OCI-LY3 (cell line): ENCODE results near the gene DUSP16.
"Not testable (repeated sequence)": the region's sequence is repeated elsewhere in the genome, so short reads cannot be mapped to it uniquely, and the experiment has no call there.

Experiments used
- H2AFZ ChIP-seq: fragments of 200-600, 300-600 bp; shearing (Covaris generic); 2 replicates; pipeline ENCODE4 v1.6.0; 2014; ENCODE audit warnings: antibody characterized with exemption, low read depth, low read length
- H3K27ac ChIP-seq: fragments of 200-600, 300-600 bp; sonication (generic); 2 replicates; pipeline ENCODE4 v1.5.1; 2014; ENCODE audit warnings: mild to moderate bottlenecking, low read length, moderate library complexity, mixed read lengths
- H3K27me3 ChIP-seq: fragments of 200-600, 300-600 bp; sonication (generic); 2 replicates; pipeline ENCODE4 v1.6.1; 2014; ENCODE audit warnings: low read depth, low read length, mixed read lengths
- H3K36me3 ChIP-seq: fragments of 200-600, 300-600 bp; sonication (generic); replicated peaks from 2 replicates; pipeline ENCODE3; 2014; ENCODE audit warnings: low read depth, low read length, mixed read lengths
- H3K4me1 ChIP-seq: fragments of 300-600, 200-600 bp; sonication (generic); 2 replicates; pipeline ENCODE4 v1.6.1; 2014; ENCODE audit warnings: low read length, mixed read lengths
- H3K4me2 ChIP-seq: fragments of 200-600, 300-600 bp; sonication (generic); 2 replicates; pipeline ENCODE4 v1.6.1; 2014; ENCODE audit warnings: low read length, mixed read lengths
- H3K4me3 ChIP-seq: fragments of 300-600, 200-600 bp; sonication (generic); 2 replicates; pipeline ENCODE4 v1.5.1; 2014; ENCODE audit warnings: antibody characterized with exemption, mild to moderate bottlenecking, low read length, moderate library complexity
- H3K79me2 ChIP-seq: fragments of 300-600, 200-600 bp; shearing (Covaris generic); 2 replicates; pipeline ENCODE4 v1.6.1; 2014; ENCODE audit warnings: mild to moderate bottlenecking, low read length, mixed read lengths
- H3K9ac ChIP-seq: fragments of 300-600, 200-600 bp; shearing (Covaris generic); 2 replicates; pipeline ENCODE4 v1.6.0; 2014; ENCODE audit warnings: mild to moderate bottlenecking, low read length, moderate library complexity
- H3K9me3 ChIP-seq: fragments of 200-600, 300-600 bp; shearing (Covaris generic); 2 replicates; pipeline ENCODE4 v1.6.1; 2014; ENCODE audit warnings: low read length, mixed read lengths; ENCODE audit not compliant: insufficient read depth
- H4K20me1 ChIP-seq: fragments of 200-600, 300-600 bp; sonication (generic); 2 replicates; pipeline ENCODE4 v1.6.1; 2016; ENCODE audit warnings: low read length, mixed read lengths; ENCODE audit not compliant: insufficient read depth
- EZH2phosphoT487 ChIP-seq: fragments of 200-600 bp; shearing (Covaris generic); IDR thresholded peaks from 2 replicates; pipeline ENCODE4 v1.6.1; 2018; ENCODE audit warnings: antibody characterized with exemption, mixed run types, low read depth
- TF ChIP-seq, protein P1 (sequence below): fragments of 200-600, 300-600 bp; sonication (generic); IDR thresholded peaks from 2 replicates; pipeline ENCODE4 v1.5.1; 2014; ENCODE audit warnings: antibody characterized with exemption, low read length, low read depth

Gene DUSP16

DNA sequence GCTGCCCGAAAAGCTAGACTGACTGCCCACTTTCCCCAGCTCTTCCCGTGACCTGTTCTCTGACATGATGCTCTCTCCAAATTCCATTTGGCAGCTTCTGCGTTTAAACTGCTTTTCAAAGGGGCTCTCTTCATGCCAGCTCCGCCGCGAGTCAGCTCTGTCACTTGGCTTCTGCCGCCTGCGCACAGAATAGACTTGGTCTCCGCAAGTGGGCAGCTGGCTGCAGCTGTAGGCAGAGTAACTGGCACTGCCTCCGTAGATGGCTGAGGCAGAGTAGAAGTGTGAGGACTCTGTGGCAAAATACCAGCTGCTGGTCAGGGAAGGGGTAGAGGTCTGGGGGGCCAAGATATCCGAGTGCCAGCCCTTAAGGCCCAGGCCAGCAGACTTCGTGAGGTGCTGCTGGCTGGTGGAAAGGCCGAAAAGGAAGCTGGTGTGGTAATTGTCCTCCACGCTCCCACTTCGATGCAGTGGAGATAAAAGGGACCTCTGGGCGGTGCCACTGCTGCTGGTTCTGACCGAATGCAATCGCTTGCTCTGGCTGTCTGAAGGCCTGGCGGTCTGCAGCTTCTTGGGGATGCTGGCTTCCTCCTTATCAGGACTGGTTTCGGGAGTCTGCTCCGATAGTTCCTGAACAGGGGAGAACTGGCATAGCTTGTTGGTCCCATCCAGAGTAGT lies 85.7 kb downstream of the DUSP16 start:
- Histone ChIP-seq H3K9ac (no peak overlapping the region), H3K27ac (no peak overlapping the region), H3K36me3 (no peaks in the 10 kb centered on the region), H4K20me1 (no peaks in the 10 kb centered on the region), H3K4me2 (no peak overlapping the region), H3K9me3 (no peaks in the 10 kb centered on the region), H3K79me2 (no peaks in the 10 kb centered on the region), H3K4me1 (peaks cover 4% of the 10 kb centered on the region), H3K4me3 (no peak overlapping the region), H2AFZ (no peak overlapping the region), H3K27me3 (no peaks in the 10 kb centered on the region)
- TF ChIP-seq EZH2phosphoT487: no peak
- TF ChIP-seq, protein P1, sequence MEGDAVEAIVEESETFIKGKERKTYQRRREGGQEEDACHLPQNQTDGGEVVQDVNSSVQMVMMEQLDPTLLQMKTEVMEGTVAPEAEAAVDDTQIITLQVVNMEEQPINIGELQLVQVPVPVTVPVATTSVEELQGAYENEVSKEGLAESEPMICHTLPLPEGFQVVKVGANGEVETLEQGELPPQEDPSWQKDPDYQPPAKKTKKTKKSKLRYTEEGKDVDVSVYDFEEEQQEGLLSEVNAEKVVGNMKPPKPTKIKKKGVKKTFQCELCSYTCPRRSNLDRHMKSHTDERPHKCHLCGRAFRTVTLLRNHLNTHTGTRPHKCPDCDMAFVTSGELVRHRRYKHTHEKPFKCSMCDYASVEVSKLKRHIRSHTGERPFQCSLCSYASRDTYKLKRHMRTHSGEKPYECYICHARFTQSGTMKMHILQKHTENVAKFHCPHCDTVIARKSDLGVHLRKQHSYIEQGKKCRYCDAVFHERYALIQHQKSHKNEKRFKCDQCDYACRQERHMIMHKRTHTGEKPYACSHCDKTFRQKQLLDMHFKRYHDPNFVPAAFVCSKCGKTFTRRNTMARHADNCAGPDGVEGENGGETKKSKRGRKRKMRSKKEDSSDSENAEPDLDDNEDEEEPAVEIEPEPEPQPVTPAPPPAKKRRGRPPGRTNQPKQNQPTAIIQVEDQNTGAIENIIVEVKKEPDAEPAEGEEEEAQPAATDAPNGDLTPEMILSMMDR: no peak

DNA sequence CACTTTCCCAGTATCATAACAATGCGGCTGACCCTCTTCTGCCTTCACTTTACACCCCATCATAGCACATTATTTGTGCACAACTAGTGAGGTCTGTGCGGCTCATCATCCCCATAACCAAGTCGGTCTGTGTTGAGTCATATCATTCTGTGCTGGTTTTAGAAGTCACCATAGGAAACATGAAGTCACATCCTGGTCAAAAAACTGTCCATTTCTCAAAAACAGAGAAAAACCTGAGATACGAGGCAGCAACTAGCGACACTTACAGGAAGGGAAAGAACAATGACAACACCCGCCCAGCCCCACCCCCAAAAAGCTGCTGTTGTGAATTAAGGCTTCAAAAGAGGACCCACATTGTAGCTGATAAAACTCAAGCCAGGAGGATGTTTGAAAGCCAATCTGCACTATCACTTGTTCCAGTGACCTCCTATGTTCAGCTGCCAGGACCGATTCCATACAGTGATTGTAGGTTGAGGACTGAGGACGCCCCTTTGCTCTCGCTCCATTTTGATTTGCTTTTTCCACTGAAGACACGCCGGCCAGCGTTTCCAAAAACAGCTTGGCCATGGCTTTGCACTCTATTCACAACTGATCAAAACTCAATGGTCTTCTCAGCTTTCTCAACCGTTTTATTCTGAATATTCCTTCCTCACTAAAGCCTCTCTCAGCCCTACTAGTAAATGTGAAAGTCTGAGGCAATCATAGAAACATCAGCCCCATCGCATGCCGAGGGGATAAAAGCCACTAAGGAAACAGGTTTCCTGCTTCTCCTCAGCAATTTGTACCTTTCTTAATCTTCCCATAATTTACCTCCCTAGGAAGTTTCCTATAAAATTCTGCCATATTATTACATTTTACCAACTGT lies 87.5 kb downstream of the DUSP16 start:
- H3K36me3 ChIP-seq: no peaks in the 10 kb centered on the region
- H3K27ac ChIP-seq: no peak overlapping the region

DNA sequence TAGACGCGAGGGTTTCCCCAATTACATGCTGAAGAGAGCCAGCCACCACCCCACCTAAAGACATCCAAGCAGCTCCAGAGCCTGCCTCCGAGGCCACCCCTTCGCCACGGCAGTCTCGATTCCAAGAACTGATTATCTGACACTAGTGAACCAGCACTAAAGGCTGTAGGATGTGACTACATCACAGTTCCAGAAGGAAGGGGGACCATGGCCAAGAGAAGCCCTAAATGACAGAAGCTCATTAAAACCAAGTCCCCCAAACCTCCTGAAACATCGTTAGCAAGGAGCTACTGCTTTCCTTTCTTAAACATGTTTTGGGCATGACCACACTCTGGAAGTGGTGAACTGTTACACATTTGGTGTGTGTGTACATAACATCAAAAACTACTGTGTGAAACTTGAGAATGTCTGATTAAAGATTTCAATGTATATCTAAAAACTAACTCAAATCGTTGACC lies 88.2 kb downstream of the DUSP16 start:
- H2AFZ ChIP-seq: no peak overlapping the region
- H3K9me3 ChIP-seq: no peaks in the 10 kb centered on the region
- H4K20me1 ChIP-seq: no peaks in the 10 kb centered on the region
- H3K4me1 ChIP-seq: peaks cover 4% of the 10 kb centered on the region
- H3K36me3 ChIP-seq: no peaks in the 10 kb centered on the region
- no peaks in the 10 kb centered on the region for H3K79me2 ChIP-seq
- no peak for TF ChIP-seq EZH2phosphoT487
- TF ChIP-seq, protein P1: no peak
- no peak overlapping the region for H3K4me3 ChIP-seq
- no peaks in the 10 kb centered on the region for H3K27me3 ChIP-seq
- H3K4me2 ChIP-seq: 0 out of 2 replicates have a peak overlapping the region, but pooled peaks have one; percentile 3
- no peak overlapping the region for H3K9ac ChIP-seq
- no peak overlapping the region for H3K27ac ChIP-seq

More for the DNA sequence above, 87.5 kb downstream of the DUSP16 start:
- Histone ChIP-seq H2AFZ (no peak overlapping the region), H3K4me1 (peaks cover 4% of the 10 kb centered on the region), H3K9ac (no peak overlapping the region), H3K27me3 (no peaks in the 10 kb centered on the region), H3K4me3 (no peak overlapping the region), H3K79me2 (no peaks in the 10 kb centered on the region), H3K4me2 (0 out of 2 replicates have a peak overlapping the region, but pooled peaks have one; percentile 3), H3K9me3 (no peaks in the 10 kb centered on the region), H4K20me1 (no peaks in the 10 kb centered on the region)
- TF ChIP-seq EZH2phosphoT487: no peak
- TF ChIP-seq, protein P1: no peak

DNA sequence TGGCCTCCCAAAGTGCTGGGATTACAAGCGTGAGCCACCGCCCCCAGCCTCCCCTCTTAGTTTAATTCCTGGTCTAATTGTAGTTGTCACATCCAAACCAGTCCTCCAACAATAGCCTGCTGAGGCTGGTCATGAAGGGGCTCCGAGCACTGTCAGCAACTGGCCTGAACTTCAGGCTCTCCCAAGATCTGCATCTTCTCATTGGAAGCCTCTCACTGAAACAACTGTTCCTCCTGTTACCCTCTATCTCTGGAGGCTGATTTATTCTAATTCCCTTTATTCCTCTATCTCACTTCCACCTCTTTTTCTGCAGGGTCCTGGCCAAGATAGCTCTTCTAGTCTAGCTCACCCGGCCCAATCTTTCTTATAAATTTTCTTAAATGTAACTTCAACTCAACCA lies 89.4 kb downstream of the DUSP16 start:
- Histone ChIP-seq H2AFZ (no peak overlapping the region), H3K27me3 (no peaks in the 10 kb centered on the region), H3K79me2 (no peaks in the 10 kb centered on the region), H3K9ac (no peak overlapping the region), H3K4me1 (peaks cover 4% of the 10 kb centered on the region), H3K9me3 (no peaks in the 10 kb centered on the region), H3K36me3 (no peaks in the 10 kb centered on the region), H3K27ac (no peak overlapping the region), H3K4me3 (no peak overlapping the region), H4K20me1 (no peaks in the 10 kb centered on the region), H3K4me2 (no peak overlapping the region)
- no peak for TF ChIP-seq EZH2phosphoT487
- TF ChIP-seq, protein P1: no peak

DNA sequence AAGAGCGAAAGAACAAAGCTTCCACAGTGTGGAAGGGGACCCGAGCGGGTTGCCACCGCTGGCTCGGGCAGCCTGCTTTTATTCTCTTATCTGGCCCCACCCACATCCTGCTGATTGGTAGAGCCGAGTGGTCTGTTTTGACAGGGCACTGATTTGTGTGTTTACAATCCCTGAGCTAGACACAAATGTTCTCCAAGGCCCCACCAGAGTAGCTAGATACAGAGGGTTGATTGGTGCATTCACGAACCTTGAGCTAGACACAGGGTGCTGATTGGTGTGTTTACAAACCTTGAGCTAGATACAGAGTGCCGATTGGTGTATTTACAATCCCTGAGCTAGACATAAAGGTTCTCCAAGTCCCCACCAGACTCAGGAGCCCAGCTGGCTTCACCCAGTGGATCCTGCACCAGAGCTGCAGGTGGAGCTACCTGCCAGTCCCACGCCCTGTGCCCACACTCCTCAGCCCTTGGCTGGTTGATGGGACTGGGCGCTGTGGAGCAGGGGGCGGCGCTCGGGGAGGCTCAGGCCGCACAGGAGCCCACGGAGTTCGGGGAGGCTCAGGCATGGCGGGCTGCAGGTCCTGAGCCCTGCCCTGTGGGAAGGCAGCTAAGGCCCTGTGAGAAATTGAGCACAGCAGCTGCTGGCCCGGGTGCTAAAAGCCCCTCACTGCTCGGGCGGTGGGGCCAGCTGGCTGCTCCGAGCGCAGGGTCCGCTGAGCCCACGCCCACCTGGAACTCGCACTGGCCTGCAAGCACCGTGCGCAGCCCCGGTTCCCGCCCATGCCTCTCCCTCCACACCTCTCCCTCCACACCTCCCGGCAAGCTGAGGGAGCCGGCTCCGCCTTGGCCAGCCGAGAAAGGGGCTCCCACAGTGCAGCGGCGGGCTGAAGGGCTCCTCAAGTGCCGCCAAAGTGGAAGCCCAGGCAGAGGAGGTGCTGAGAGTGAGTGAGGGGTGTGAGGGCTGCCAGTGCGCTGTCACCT lies 90.4 kb downstream of the DUSP16 start:
- not testable (repeated sequence) for H3K27me3 ChIP-seq, H3K79me2 ChIP-seq, H3K4me1 ChIP-seq

More for the DNA sequence above, 90.4 kb downstream of the DUSP16 start:
- H3K4me2 ChIP-seq, H3K27ac ChIP-seq, H3K36me3 ChIP-seq, H3K9me3 ChIP-seq, H2AFZ ChIP-seq, H4K20me1 ChIP-seq, H3K9ac ChIP-seq, H3K4me3 ChIP-seq: not testable (repeated sequence)
